Measurements from ENCODE around the gene PTAFR. TPM values are rescaled to one million over a fixed set of nuclear protein-coding genes. Genes with fewer than 3 reads are reported as not detected.

Gene PTAFR
- total and polyA plus RNA-seq, 2 of the 8 experiments (the other 6 are each of a cell fraction or from before 2014, with no cell fraction given), result 1.2 to 4.9 TPM

GRCh38 chr1:28129150-28129549 lies 47.3 kb downstream of the PTAFR start:
- Histone ChIP-seq H3K4ac (replicated peaks; ENCODE audit: insufficient read length, low read depth, low read length) (no peak overlapping the region), H2BK15ac (ENCODE audit: low read length) (0 out of 2 replicates have a peak overlapping the region, but pooled peaks have one; percentile 29), H3K27me3 (replicated peaks in 1 of 4; ENCODE audit: control insufficient read depth in 3 of 4, extremely low read depth in 1 of 4, insufficient read depth in 3 of 4, low read length in 3 of 4) (no peaks in the 10 kb centered on the region), H2BK12ac (ENCODE audit: low read depth, low read length) (no peak overlapping the region), H3K79me2 (ENCODE audit: control insufficient read depth in 1 of 2, insufficient read depth in 2 of 2, low read length in 2 of 2) (no peaks in the 10 kb centered on the region), H3K36me3 (ENCODE audit: control insufficient read depth in 2 of 4, insufficient read depth in 4 of 4, low read length in 3 of 4) (no peaks in the 10 kb centered on the region), H2AK5ac (ENCODE audit: low read depth, low read length) (no peak overlapping the region), H3K4me1 (replicated peaks in 1 of 4; ENCODE audit: control insufficient read depth in 3 of 4, insufficient read depth in 4 of 4, low read length in 3 of 4) (no peaks in the 10 kb centered on the region), H3K56ac (replicated peaks; ENCODE audit: insufficient read length, low read depth, low read length) (no peak overlapping the region), H2BK120ac (replicated peaks; ENCODE audit: low read depth, low read length) (no peak overlapping the region), H3K14ac (ENCODE audit: insufficient read length) (no peak overlapping the region), H4K20me1 (replicated peaks in 1 of 2; ENCODE audit: control insufficient read depth in 1 of 2, insufficient read depth in 2 of 2, low read length in 2 of 2) (no peaks in the 10 kb centered on the region), H3K9ac (replicated peaks in 1 of 4; ENCODE audit: extremely low read depth in 1 of 4, low read depth in 3 of 4, low read length in 3 of 4) (no peak overlapping the region), H2BK5ac (ENCODE audit: low read depth, low read length) (no peak overlapping the region), H3K27ac (ENCODE audit: low read depth, low read length) (no peak overlapping the region), H2BK20ac (ENCODE audit: low read length) (no peak overlapping the region), H3K23me2 (ENCODE audit: low read depth, low read length) (no peaks in the 10 kb centered on the region), H4K91ac (replicated peaks; ENCODE audit: insufficient read length, low read length) (no peak overlapping the region), H3K79me1 (ENCODE audit: low read depth, low read length) (no peaks in the 10 kb centered on the region), H3K4me3 (ENCODE audit: extremely low read depth in 1 of 4, insufficient read depth in 2 of 4, low read depth in 3 of 4, low read length in 4 of 4) (no peak overlapping the region), H3K23ac (ENCODE audit: insufficient read length) (no peak overlapping the region), H3K18ac (ENCODE audit: extremely low read depth, low read length) (no peak overlapping the region), H4K8ac (ENCODE audit: extremely low read depth, insufficient read depth, low read length) (0 out of 2 replicates have a peak overlapping the region, but pooled peaks have one; percentile 15), H3K4me2 (ENCODE audit: insufficient read depth in 1 of 2, low read depth in 2 of 2, low read length in 2 of 2) (no peak overlapping the region), H2AFZ (ENCODE audit: low read length) (no peak overlapping the region), H3K9me3 (ENCODE audit: insufficient read depth in 2 of 2, low read depth in 1 of 2, low read length in 1 of 2) (no peaks in the 10 kb centered on the region), H4K5ac (ENCODE audit: insufficient read length, low read depth, low read length) (no peak overlapping the region)
- CTCF ChIA-PET (ENCODE audit: partially characterized antibody), result interaction anchor here (1.1 to 2.1 kb wide), 3 partner anchors 25 to 39 kb away, joined by 3 to 5 read pairs (median 4); no protein-coding TSS in a partner anchor
- DNase-seq (ENCODE audit: low read depth in 1 of 2, low spot score in 2 of 2) (no peak), FAIRE-seq (no peak)
- 88% methylated on average over 1 of the region's 1 CpG; no CpG with 5 or more reads in 1 of the 2 experiments for WGBS, 2 experiments (ENCODE audit: extremely low coverage in 1 of 2, insufficient coverage in 1 of 2, insufficient read length in 1 of 2, insufficient replicate concordance in 2 of 2, low coverage in 1 of 2, low lambda C conversion rate in 2 of 2, missing lambda C conversion rate in 1 of 2)
- POLR2A ChIA-PET (ENCODE audit: partially characterized antibody), result no interaction called here
- no peak for TF ChIP-seq RBBP5 (IDR thresholded peaks at IDR 0.05; ENCODE audit: borderline replicate concordance, low read depth, low read length)
- TF ChIP-seq MAFK (IDR thresholded peaks at IDR 0.05; ENCODE audit: low read depth, low read length), result no peak
- no peak for TF ChIP-seq BACH1 (IDR thresholded peaks at IDR 0.05; ENCODE audit: low read length)
- TF ChIP-seq ATF2 (IDR thresholded peaks at IDR 0.05; ENCODE audit: low read length), result no peak
- no peak for TF ChIP-seq GTF2F1 (IDR thresholded peaks at IDR 0.05; ENCODE audit: borderline replicate concordance, low read depth, low read length)
- no peak for TF ChIP-seq ATF3 (IDR thresholded peaks at IDR 0.05; ENCODE audit: insufficient read depth, low read depth, low read length)
- TF ChIP-seq SIX5 (IDR thresholded peaks at IDR 0.05; ENCODE audit: low read depth, low read length), result no peak
- TF ChIP-seq SP4 (IDR thresholded peaks at IDR 0.05; ENCODE audit: low read length), result no peak
- TF ChIP-seq ASH2L (IDR thresholded peaks at IDR 0.05; ENCODE audit: low read length), result no peak
- TF ChIP-seq HDAC2 (IDR thresholded peaks at IDR 0.05; ENCODE audit: borderline replicate concordance in 1 of 2, low read depth in 2 of 2, low read length in 2 of 2), result no peak
- no peak for TF ChIP-seq SRF (IDR thresholded peaks at IDR 0.05; ENCODE audit: low read depth, low read length)
